Lower lobe of right lung (tissue), 2 donors: ENCODE measurements around the gene PON3. TPM values are rescaled to one million over a fixed set of nuclear protein-coding genes. Genes with fewer than 3 reads are reported as not detected.

ENCODE experiments used
- ATAC-seq, 2 donors: fragments of 200-7000 bp; cut with Tn5 transposase; one replicate each; pipeline ENCODE4 v1.9.1; 2020 to 2022; ENCODE audit warnings: mild to moderate bottlenecking in 2 of 2, moderate library complexity in 2 of 2
- DNase-seq: peaks from one replicate; pipeline ENCODE4 v3.0.0-alpha.2; 2020
- H3K27ac ChIP-seq: fragments of 200-600 bp; one replicate; pipeline ENCODE4 v1.8.0; 2022
- H3K27me3 ChIP-seq: fragments of 200-600 bp; one replicate; pipeline ENCODE4 v1.8.0; 2022; ENCODE audit warnings: low read depth
- H3K36me3 ChIP-seq: fragments of 200-600 bp; one replicate; pipeline ENCODE4 v1.8.0; 2022; ENCODE audit warnings: mild to moderate bottlenecking
- H3K4me1 ChIP-seq: fragments of 200-600 bp; one replicate; pipeline ENCODE4 v1.8.0; 2022
- H3K4me3 ChIP-seq: fragments of 200-600 bp; one replicate; pipeline ENCODE4 v1.8.0; 2022; ENCODE audit warnings: mild to moderate bottlenecking
- H3K9me3 ChIP-seq: fragments of 200-600 bp; one replicate; pipeline ENCODE4 v1.8.0; 2022
- CTCF ChIP-seq: fragments of 200-600 bp; IDR thresholded peaks from one replicate; pipeline ENCODE4 v1.8.0; 2022; ENCODE audit warnings: antibody characterized with exemption, mild to moderate bottlenecking
- intact Hi-C: fragments of 100-400 bp; cut with DNase I; formaldehyde crosslinking; loops from one replicate; pipeline ENCODE4 v1.11.0; 2022
- total RNA-seq: library from RNA; stranded (reverse); fragmentation: NEBNext Ultra II Directional; extraction: Animal tissue kit (Norgen Biotek cat#: 25700); gene quantifications from one replicate; pipeline ENCODE4 v1.2.1, GENCODE V29; 2021
- donor health status: DM: no; HTN: yes; CAD: no; lungs with severe emphysema.

The PON3 gene
- total RNA-seq, 1 donor from 2014 or later: 25.6 TPM

DNA sequence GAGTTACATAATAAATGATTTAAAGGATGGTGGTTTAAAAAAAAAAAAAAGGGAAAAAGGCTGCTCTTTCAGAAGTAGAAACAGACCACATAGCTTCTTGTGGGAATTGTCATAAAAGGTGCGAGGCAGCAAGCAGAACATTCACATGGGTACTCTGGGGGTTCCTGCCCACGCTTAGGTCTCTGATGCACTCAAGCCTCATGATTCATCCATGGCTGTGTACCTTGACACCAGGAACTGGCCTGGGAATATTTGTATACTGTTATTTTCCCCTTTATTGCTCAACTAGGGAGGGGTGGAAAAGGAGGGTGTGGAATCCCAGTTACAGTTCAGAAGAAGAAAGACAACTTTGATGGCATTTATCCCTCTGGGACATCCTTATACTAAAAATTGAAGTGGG, 34.7 kb upstream of the PON3 start:
- ATAC-seq: peak in 1 of 2 donors; percentile 35
- Histone ChIP-seq H3K4me1 (peaks cover 43% of the 10 kb centered on the region), H3K4me3 (no peak overlapping the region), H3K9me3 (no peaks in the 10 kb centered on the region), H3K36me3 (peaks cover 7% of the 10 kb centered on the region), H3K27me3 (no peaks in the 10 kb centered on the region), H3K27ac (no peak overlapping the region)
- intact Hi-C loops: no loop called here
- no peak for DNase-seq
- TF ChIP-seq CTCF: no peak

DNA sequence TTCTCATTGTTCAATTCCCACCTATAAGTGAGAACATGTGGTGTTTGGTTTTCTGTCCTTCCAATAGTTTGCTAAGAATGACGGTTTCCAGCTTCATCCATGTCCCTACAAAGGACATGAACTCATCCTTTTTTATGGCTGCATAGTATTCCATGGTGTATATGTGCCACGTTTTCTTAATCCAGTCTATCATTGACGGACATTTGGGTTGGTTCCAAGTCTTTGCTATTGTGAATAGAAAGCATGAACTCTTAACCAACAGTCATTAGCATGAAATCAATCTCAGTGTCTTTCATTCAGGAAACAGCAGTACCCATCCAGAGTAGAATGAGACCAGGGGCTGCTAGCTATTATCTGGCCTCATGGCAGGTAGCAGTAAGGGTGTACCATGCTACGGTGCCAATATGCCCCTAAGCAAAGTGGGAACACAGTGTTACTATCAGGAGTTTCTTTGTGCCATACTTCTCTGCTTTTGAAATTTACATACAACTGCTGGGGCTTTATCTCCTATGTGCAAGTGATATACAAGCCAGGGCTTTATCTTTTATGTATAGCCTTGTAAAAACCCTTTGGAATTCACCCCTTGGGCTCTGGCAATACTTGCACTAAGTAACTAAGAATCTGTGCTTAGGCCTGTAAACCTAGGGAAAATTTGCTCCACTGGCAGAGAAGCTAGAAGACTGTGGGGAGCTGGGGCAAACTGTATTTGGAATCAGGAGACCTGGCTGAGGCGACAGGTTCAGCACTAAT, 33.2 kb upstream of the PON3 start:
- ATAC-seq (no peak), DNase-seq (no peak)
- Histone ChIP-seq H3K36me3 (peaks cover 7% of the 10 kb centered on the region), H3K4me1 (peaks cover 34% of the 10 kb centered on the region), H3K9me3 (no peaks in the 10 kb centered on the region), H3K4me3 (no peak overlapping the region), H3K27ac (no peak overlapping the region), H3K27me3 (no peaks in the 10 kb centered on the region)
- TF ChIP-seq CTCF: no peak
- intact Hi-C loops: no loop called here

- TF ChIP-seq CTCF: no peak
- peaks cover 23% of the 10 kb centered on the region for H3K4me1 ChIP-seq
- no peaks in the 10 kb centered on the region for H3K9me3 ChIP-seq
- ATAC-seq (no peak), DNase-seq (no peak)
- intact Hi-C loops: no loop called here
- H3K27me3 ChIP-seq: no peaks in the 10 kb centered on the region
- no peak overlapping the region for H3K4me3 ChIP-seq
- peaks cover 16% of the 10 kb centered on the region for H3K36me3 ChIP-seq
- no peak overlapping the region for H3K27ac ChIP-seq
Observed at GRCh38 chr7:95427914-95428516, 31.8 kb upstream of the PON3 start.

DNA sequence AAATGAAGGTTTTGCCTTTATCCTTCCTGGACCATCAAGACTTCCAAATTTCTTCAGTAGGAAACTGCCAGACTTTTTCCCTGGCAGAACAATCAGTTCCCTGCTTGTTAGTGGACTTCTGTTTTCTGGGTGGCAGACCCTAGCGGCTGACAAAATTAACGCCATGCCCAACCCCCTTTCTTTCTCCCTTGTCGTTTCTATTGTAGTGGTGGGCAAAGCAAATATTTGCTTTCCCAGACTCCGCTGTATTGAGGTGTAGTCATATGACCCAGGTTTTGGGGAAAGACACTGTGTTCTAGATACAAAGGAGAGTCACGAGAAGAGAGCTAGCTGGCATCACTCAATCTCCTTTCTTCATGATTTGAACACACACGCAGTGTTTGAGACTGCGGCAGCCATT, 31.0 kb upstream of the PON3 start:
- Histone ChIP-seq H3K27me3 (no peaks in the 10 kb centered on the region), H3K9me3 (no peaks in the 10 kb centered on the region), H3K4me1 (peaks cover 15% of the 10 kb centered on the region), H3K27ac (no peak overlapping the region), H3K36me3 (peaks cover 16% of the 10 kb centered on the region), H3K4me3 (no peak overlapping the region)
- TF ChIP-seq CTCF: no peak
- DNase-seq: no peak
- no peak for ATAC-seq
- intact Hi-C loops: no loop called here

DNA sequence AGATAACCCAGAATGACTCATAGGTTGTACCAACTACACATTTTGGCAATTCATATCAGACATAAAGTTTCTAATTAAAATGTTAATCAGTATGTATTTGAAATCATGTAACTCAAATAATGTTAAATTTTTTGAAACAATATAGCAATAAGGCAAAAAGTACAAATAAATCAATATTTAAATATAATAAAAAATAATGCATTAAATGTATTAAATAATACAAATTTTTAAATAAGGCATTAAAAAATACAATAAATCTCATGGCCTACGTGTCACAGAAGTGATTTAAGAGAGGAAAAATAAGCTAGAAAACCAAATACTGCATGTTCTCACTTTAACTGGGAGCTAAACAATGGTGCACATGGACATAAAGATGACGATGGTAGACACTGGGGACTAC, 29.5 kb upstream of the PON3 start:
- no peak overlapping the region for H3K27ac ChIP-seq
- intact Hi-C loops: no loop called here
- no peaks in the 10 kb centered on the region for H3K27me3 ChIP-seq
- DNase-seq (no peak), ATAC-seq (no peak)
- no peak for TF ChIP-seq CTCF
- peaks cover 26% of the 10 kb centered on the region for H3K36me3 ChIP-seq
- H3K4me3 ChIP-seq: no peak overlapping the region
- H3K9me3 ChIP-seq: no peaks in the 10 kb centered on the region
- peaks cover 13% of the 10 kb centered on the region for H3K4me1 ChIP-seq
